HCT116 (cell line): ENCODE data around the gene TTC23. TPM values are rescaled to one million over a fixed set of nuclear protein-coding genes. Genes with fewer than 3 reads are reported as not detected.

Experiments used
- ATAC-seq: fragments of 200-7000 bp; cut with Tn5 transposase; 2 replicates; pipeline ENCODE4 v1.9.1; 2020; ENCODE audit warnings: mild to moderate bottlenecking, moderate library complexity
- BruUV-seq: library from RNA; stranded (reverse); fragments of 400-500 nt; replicated peaks from 2 replicates; lab custom pipeline; 2021; lab: Mats Ljungman, UMichigan
- CTCF ChIA-PET: fragments of 300-600 bp; sonication (Branson Sonifier 250); formaldehyde crosslinking; loops from one replicate; lab custom pipeline; 2021; ENCODE audit warnings: antibody characterized with exemption; lab: Charles Lee
- POLR2A ChIA-PET: fragments of 300-600, 350-600 bp; sonication (Branson Sonifier 250); formaldehyde crosslinking; loops from one replicate; lab custom pipeline; 2021; ENCODE audit warnings: antibody characterized with exemption; lab: Charles Lee
- RAD21 ChIA-PET, 2 experiments: fragments of 300-600 bp; sonication (Branson Sonifier 250); formaldehyde crosslinking; loops; one replicate each; lab custom pipeline; 2023; ENCODE audit warnings: low total read pairs in 2 of 2; ENCODE audit not compliant: uncharacterized antibody in 2 of 2, unreplicated experiment in 2 of 2, low non-redundant PET in 1 of 2; lab: Charles Lee
- DNase-seq: peaks from one replicate; pipeline ENCODE4 v3.0.0-alpha.2; 2010; ENCODE audit warnings: low read depth, low spot score
- H2AFZ ChIP-seq: fragments of 200-600 bp; shearing (Covaris generic), sonication (generic); 2 replicates; pipeline ENCODE4 v1.6.1; 2017; ENCODE audit warnings: low read depth, mixed run types, mixed read lengths, antibody characterized with exemption, low read length; ENCODE audit not compliant: poor library complexity, severe bottlenecking
- H3K27ac ChIP-seq: 2 replicates; pipeline ENCODE4 v1.5.1; 2012; ENCODE audit warnings: low read depth, low read length
- H3K27me3 ChIP-seq: fragments of 200-600 bp; sonication (generic); 2 replicates; pipeline ENCODE4 v1.6.1; 2016; ENCODE audit warnings: mixed run types, low read length, mixed read lengths; ENCODE audit not compliant: insufficient read depth
- H3K36me3 ChIP-seq, 2 experiments: fragments of 200-500 bp in 1 of 2; fragments of 200-600 bp in 1 of 2; sonication (Bioruptor generic) in 1 of 2; sonication (generic) in 1 of 2; 2 replicates each; pipeline versions ENCODE4 v1.5.1 to v1.6.1; 2014 to 2016; ENCODE audit warnings: low read length in 2 of 2, inconsistent platforms in 1 of 2, mixed read lengths in 1 of 2, mixed run types in 1 of 2; ENCODE audit not compliant: insufficient read depth in 2 of 2, control insufficient read depth in 1 of 2
- H3K4me1 ChIP-seq, 2 experiments: fragments of 200-600 bp in 1 of 2; sonication (generic) in 1 of 2; 2 replicates each; pipeline versions ENCODE4 v1.5.1 to v1.6.1; 2012 to 2017; ENCODE audit warnings: low read length in 2 of 2, inconsistent platforms in 1 of 2, mild to moderate bottlenecking in 1 of 2, mixed read lengths in 1 of 2, mixed run types in 1 of 2, moderate library complexity in 1 of 2; ENCODE audit not compliant: insufficient read depth in 2 of 2, control insufficient read depth in 1 of 2
- H3K4me2 ChIP-seq: fragments of 200-600 bp; sonication (generic); 2 replicates; pipeline ENCODE4 v1.6.1; 2017; ENCODE audit warnings: mixed run types, low read length, mixed read lengths
- H3K4me3 ChIP-seq, 2 experiments: fragments of 200-600 bp in 1 of 2; sonication (generic) in 1 of 2; replicated peaks in 1 of 2; 2 replicates each; pipeline ENCODE4 v1.5.1; 2011 to 2016; ENCODE audit warnings: low read length in 2 of 2, control low read depth in 1 of 2, low read depth in 1 of 2, mild to moderate bottlenecking in 1 of 2, mixed read lengths in 1 of 2, mixed run types in 1 of 2
- H3K79me2 ChIP-seq: fragments of 200-600 bp; sonication (generic); 2 replicates; pipeline ENCODE4 v1.6.1; 2017; ENCODE audit warnings: mild to moderate bottlenecking, mixed run types, low read length, moderate library complexity, mixed read lengths; ENCODE audit not compliant: insufficient read depth
- H3K9ac ChIP-seq: fragments of 200-600 bp; sonication (generic); 2 replicates; pipeline ENCODE4 v1.6.1; 2016; ENCODE audit warnings: low read length, mixed read lengths
- H3K9me2 ChIP-seq: fragments of 200-600 bp; sonication (generic), shearing (Covaris generic); 2 replicates; pipeline ENCODE4 v1.6.1; 2017; ENCODE audit warnings: mixed run types, mild to moderate bottlenecking, moderate library complexity; ENCODE audit not compliant: insufficient read depth
- H3K9me3 ChIP-seq, 2 experiments: fragments of 200-500 bp in 1 of 2; fragments of 200-600 bp in 1 of 2; sonication (Bioruptor generic) in 1 of 2; sonication (generic) in 1 of 2; 2 replicates each; pipeline ENCODE4 v1.6.1; 2014 to 2017; ENCODE audit warnings: low read length in 2 of 2, mixed read lengths in 2 of 2, inconsistent platforms in 1 of 2, low read depth in 1 of 2, mild to moderate bottlenecking in 1 of 2, mixed run types in 1 of 2, moderate library complexity in 1 of 2; ENCODE audit not compliant: control insufficient read depth in 1 of 2, insufficient read depth in 1 of 2
- H4K20me1 ChIP-seq: fragments of 200-600 bp; sonication (generic), shearing (Covaris generic); 2 replicates; pipeline ENCODE4 v1.6.1; 2017; ENCODE audit warnings: mixed run types, mild to moderate bottlenecking, moderate library complexity; ENCODE audit not compliant: insufficient read depth
- ELF1 ChIP-seq: IDR thresholded peaks from 2 replicates; pipeline ENCODE4 v1.6.1; 2012; ENCODE audit warnings: low read depth, borderline replicate concordance
- SP1 ChIP-seq: IDR thresholded peaks from 2 replicates; pipeline ENCODE4 v1.6.1; 2012; ENCODE audit warnings: low read depth
- ZNF274 ChIP-seq: fragments of 200-500 bp; sonication (Bioruptor generic); IDR thresholded peaks from 2 replicates; pipeline ENCODE4 v1.6.1; 2014; ENCODE audit warnings: mild to moderate bottlenecking, low read depth, low read length, inconsistent platforms
- intact Hi-C: fragments of 100-400 bp; cut with micrococcal nuclease; formaldehyde crosslinking; loops from 2 replicates; pipeline ENCODE4 v1.10.0; 2022
- total RNA-seq: library from RNA; stranded (reverse); gene quantifications from one replicate; pipeline ENCODE4 v1.2.1, GENCODE V29; 2021; ENCODE audit not compliant: unreplicated experiment
- TF ChIP-seq, protein P1 (sequence below), 3 experiments: fragments of 200-600 bp in 1 of 3; sonication (generic) in 1 of 3; IDR thresholded peaks in 2 of 3; conservative IDR thresholded peaks in 1 of 3; 2 replicates each; pipeline ENCODE4 v1.5.1; 2012 to 2017; ENCODE audit warnings: low read depth in 2 of 3, low read length in 2 of 3, antibody characterized with exemption in 1 of 3, borderline replicate concordance in 1 of 3, control low read depth in 1 of 3, mild to moderate bottlenecking in 1 of 3, mixed read lengths in 1 of 3, mixed run types in 1 of 3, moderate library complexity in 1 of 3; ENCODE audit not compliant: insufficient read depth in 1 of 3

TTC23 gene
- total RNA-seq, 1 experiment from 2014 or later = 10.2 TPM

DNA sequence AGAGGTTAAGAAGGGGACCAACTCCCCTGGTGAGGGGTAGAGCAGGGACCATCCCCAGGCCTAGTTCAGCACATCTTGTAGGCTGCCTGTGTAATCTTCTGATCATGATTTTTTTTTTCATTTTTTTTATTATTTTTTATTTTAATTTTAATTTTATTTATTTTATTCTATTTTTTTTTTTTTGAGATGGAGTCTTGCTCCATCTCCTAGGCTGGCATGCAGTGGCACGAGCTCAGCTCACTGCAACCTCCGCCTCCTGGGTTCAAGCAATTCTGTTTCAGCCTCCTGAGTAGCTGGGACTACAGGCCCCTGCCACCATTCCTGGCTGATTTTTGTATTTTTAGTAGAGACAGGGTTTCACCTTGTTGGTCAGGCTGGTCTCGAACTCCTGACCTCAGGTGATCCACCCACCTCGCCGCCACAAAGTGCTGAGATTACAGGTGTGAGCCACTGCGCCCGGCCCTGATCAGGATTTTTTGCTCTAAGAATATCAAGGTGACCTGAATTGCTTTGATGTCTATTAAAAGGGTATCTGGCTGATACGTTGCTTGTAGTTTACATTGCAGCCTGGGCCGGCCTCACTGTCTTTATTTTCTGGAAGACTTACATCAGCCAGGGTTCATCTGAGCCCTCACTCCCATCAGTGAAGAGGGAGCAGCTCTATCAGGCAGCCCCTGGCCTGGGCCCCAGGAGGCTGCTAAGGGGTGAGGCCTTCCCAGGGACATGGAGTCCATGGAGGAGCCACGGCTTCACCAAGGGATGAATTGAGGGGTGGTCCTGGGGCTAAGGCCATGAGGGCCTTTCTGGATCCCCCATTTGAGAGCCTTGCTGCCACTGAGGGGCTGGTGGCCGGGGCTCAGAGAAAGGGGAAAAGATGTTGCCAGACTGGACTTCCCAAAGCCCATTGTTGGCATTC, 133.8 kb downstream of the TTC23 start:
- POLR2A ChIA-PET = no interaction called here
- Histone ChIP-seq H3K27ac (no peak overlapping the region), H3K4me3 (no peak overlapping the region), H3K27me3 (no peaks in the 10 kb centered on the region), H3K4me2 (no peak overlapping the region), H3K79me2 (no peaks in the 10 kb centered on the region), H3K9me3 (no peaks in the 10 kb centered on the region), H3K9me2 (no peaks in the 10 kb centered on the region), H3K36me3 (no peaks in the 10 kb centered on the region), H2AFZ (no peak overlapping the region), H3K9ac (no peak overlapping the region), H4K20me1 (no peaks in the 10 kb centered on the region), H3K4me1 (no peaks in the 10 kb centered on the region)
- TF ChIP-seq, protein P1, sequence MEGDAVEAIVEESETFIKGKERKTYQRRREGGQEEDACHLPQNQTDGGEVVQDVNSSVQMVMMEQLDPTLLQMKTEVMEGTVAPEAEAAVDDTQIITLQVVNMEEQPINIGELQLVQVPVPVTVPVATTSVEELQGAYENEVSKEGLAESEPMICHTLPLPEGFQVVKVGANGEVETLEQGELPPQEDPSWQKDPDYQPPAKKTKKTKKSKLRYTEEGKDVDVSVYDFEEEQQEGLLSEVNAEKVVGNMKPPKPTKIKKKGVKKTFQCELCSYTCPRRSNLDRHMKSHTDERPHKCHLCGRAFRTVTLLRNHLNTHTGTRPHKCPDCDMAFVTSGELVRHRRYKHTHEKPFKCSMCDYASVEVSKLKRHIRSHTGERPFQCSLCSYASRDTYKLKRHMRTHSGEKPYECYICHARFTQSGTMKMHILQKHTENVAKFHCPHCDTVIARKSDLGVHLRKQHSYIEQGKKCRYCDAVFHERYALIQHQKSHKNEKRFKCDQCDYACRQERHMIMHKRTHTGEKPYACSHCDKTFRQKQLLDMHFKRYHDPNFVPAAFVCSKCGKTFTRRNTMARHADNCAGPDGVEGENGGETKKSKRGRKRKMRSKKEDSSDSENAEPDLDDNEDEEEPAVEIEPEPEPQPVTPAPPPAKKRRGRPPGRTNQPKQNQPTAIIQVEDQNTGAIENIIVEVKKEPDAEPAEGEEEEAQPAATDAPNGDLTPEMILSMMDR (IDR thresholded peaks at IDR 0.05 in 2 of 3, conservative IDR thresholded peaks at IDR 0.05 in 1 of 3; ENCODE audit: borderline replicate concordance in 1 of 3, insufficient read depth in 1 of 3, low read depth in 2 of 3, low read length in 2 of 3) = no peak
- TF ChIP-seq ELF1 = no peak
- no peak for TF ChIP-seq SP1
- no peak for TF ChIP-seq ZNF274
- BruUV-seq = no TSS peak
- CTCF ChIA-PET = no interaction called here
- intact Hi-C loops = no loop called here
- DNase-seq (no peak), ATAC-seq (no peak)
- RAD21 ChIA-PET = no interaction called here
